Measurements from ENCODE around the gene C1QTNF1.

Gene C1QTNF1

GRCh38 chr17:79036181-79036580 lies 12.2 kb downstream of the C1QTNF1 start:
- peak overlapping the region; percentile 92 for H3K27ac ChIP-seq
- no peak for DNase-seq (ENCODE audit: low read depth, low spot score)

- peak; percentile 36 for DNase-seq (ENCODE audit: low read depth, low spot score)
- peak overlapping the region; percentile 92 for H3K27ac ChIP-seq
These were observed 12.6 kb downstream of the C1QTNF1 start for GRCh38 chr17:79036596-79036995.

DNA sequence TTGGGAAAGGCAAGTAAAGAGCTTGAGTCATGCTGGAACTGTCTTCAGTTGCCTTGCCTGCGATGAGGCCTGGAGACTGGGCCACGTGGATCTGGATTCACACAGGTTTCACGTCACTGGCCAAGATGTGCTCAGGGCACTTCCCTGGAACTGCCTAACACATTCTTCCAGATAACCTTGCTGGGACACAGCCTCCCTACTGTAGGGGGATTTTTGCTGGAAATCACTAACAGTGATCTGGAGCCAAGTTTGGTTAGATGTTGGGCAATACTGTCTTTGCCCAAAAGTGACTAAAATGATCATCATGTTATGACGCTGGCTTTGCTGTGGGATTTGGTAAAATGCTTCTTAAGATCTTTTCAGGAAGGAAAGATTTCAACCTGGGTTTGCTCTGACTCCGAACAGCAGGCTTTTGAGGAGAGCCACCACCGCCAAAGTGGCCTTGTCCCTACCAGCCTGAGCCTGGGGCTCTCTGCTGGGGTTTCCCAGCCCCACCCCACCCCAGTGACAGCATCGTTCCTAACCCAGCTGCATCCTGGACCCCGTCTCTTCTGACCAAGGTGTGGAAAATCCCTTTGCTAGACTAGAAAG lies 14.7 kb downstream of the C1QTNF1 start:
- H3K27ac ChIP-seq = peak overlapping the region; percentile 92
- peak; percentile 63 for DNase-seq (ENCODE audit: low read depth, low spot score)

- no peak for DNase-seq (ENCODE audit: low read depth, low spot score)
- peak overlapping the region; percentile 92 for H3K27ac ChIP-seq
These were observed 15.2 kb downstream of the C1QTNF1 start for GRCh38 chr17:79039171-79039570.

GRCh38 chr17:79039886-79040285 lies 15.9 kb downstream of the C1QTNF1 start:
- H3K27ac ChIP-seq = no peak overlapping the region
- no peak for DNase-seq (ENCODE audit: low read depth, low spot score)

- DNase-seq (ENCODE audit: low read depth, low spot score) = no peak
These were observed 17.1 kb downstream of the C1QTNF1 start for GRCh38 chr17:79041041-79041570.

GRCh38 chr17:79041723-79042420 lies 17.9 kb downstream of the C1QTNF1 start:
- H3K27ac ChIP-seq = no peak overlapping the region
- DNase-seq (ENCODE audit: low read depth, low spot score) = no peak

More at GRCh38 chr17:79041041-79041570, 17.1 kb downstream of the C1QTNF1 start:
- H3K27ac ChIP-seq = no peak overlapping the region

DNA sequence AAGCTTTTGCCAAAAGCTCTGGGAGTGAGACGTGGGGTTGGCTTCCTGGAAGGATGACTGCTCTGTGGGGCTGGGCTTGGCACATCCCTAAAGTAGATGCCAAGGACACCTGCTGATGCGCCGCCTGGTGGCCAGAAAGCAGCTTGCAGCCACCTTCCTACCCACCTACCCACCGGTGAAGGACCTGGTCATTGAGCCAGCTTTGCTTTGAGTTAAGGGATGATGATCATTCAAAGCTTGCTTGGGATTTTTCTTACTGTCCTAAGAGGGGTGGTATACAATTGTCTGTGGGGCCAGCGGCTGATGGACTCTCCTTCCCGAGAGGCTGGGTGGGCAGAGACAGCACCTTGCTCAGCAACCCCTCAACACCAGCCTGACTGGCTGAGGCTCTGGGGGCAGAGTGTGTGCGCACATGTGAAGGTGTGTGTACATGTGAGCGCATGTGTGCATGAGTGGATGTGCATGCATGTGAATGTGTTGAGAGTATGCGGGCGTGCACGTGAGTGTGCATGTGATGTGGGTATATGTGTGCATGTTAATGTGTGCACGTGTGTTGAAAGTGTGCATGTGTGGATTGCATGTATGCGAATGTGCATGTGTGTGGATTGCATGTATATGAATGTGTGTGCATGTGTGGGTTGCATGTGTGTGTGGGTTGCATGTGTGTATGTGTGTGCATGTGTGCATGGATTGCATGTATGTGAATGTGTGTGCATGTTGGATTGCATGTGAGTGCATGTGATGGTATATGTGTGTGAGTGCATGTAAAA lies 18.6 kb downstream of the C1QTNF1 start:
- no peak for DNase-seq (ENCODE audit: low read depth, low spot score)
- H3K27ac ChIP-seq = no peak overlapping the region

DNA sequence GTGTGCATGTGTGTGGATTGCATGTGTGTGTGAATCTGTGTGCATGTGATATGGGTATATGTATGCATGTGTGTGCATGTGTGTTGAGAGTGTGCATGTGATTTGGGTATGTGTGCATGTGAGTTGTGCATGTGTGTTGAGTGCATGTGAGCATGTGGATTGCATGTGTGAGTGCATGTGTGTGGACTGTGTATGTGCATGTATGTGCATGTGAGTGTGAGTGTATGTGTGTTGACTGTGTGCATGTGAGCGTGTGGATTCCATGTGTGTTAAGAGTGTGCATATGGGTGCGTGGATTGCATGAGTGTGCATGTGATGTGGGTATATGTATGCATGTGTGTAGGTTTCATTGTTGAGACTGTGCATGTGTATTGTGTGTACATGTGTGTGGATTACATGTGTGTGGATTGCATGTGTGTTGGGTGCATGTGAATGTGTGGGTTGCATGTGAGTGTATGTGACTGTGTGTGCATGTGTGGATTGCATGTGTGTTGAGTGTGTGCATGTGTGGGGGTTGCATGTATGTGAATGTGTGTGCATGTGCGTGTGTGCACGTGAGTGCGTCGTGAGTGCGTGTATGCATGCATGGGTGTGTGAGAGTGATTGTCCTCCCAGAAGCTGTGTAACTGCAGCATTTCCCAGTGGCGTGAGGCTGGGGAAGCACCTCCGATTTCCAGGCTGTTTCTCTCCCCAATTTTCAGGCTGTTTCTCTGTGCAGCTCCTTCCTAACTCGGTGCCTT lies 19.4 kb downstream of the C1QTNF1 start:
- no peak overlapping the region for H3K27ac ChIP-seq
- no peak for DNase-seq (ENCODE audit: low read depth, low spot score)

DNA sequence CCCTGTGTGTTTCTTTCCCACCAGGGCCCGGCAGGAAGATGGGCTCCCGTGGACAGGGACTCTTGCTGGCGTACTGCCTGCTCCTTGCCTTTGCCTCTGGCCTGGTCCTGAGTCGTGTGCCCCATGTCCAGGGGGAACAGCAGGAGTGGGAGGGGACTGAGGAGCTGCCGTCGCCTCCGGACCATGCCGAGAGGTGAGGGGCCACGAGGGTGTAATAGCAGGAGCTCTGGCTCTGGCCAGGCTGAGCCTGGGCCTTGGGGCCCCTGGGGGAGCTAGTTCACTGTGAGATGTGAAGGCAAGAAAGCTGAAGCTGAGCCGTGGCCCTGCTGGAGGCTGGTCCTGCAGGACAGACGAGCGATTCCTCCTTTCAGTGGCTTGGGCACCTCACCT lies 20.0 kb downstream of the C1QTNF1 start:
- no peak overlapping the region for H3K27ac ChIP-seq
- no peak for DNase-seq (ENCODE audit: low read depth, low spot score)

GRCh38 chr17:79044462-79044861 lies 20.5 kb downstream of the C1QTNF1 start:
- DNase-seq (ENCODE audit: low read depth, low spot score) = no peak
- no peak overlapping the region for H3K27ac ChIP-seq

- no peak overlapping the region for H3K27ac ChIP-seq
- DNase-seq (ENCODE audit: low read depth, low spot score) = no peak
These were observed 21.2 kb downstream of the C1QTNF1 start for GRCh38 chr17:79045001-79045729.

- DNase-seq (ENCODE audit: low read depth, low spot score) = no peak
- no peak overlapping the region for H3K27ac ChIP-seq
These were observed 21.9 kb downstream of the C1QTNF1 start for GRCh38 chr17:79045842-79046196.

- DNase-seq (ENCODE audit: low read depth, low spot score) = no peak
- H3K27ac ChIP-seq = no peak overlapping the region
These were observed 22.4 kb downstream of the C1QTNF1 start for GRCh38 chr17:79046197-79046915.

DNA sequence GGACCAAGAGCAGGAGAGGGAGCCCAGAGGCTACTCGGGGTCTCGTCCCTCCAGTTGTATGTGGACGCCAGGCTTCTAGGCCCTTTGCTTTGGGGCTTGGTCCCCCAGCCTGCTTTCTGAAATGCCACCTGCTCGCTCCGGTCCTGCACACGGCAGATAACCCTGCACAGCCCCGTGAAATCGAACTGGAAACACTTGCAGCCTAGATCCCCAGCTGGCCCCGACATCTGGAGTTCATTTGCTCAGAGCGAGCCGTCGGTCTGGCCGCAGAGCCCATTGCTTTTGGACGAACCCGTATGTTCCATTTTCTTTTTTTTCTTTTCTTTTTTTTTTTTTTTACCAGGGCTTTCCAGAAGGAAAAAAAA lies 22.9 kb downstream of the C1QTNF1 start:
- no peak overlapping the region for H3K27ac ChIP-seq
- no peak for DNase-seq (ENCODE audit: low read depth, low spot score)

DNA sequence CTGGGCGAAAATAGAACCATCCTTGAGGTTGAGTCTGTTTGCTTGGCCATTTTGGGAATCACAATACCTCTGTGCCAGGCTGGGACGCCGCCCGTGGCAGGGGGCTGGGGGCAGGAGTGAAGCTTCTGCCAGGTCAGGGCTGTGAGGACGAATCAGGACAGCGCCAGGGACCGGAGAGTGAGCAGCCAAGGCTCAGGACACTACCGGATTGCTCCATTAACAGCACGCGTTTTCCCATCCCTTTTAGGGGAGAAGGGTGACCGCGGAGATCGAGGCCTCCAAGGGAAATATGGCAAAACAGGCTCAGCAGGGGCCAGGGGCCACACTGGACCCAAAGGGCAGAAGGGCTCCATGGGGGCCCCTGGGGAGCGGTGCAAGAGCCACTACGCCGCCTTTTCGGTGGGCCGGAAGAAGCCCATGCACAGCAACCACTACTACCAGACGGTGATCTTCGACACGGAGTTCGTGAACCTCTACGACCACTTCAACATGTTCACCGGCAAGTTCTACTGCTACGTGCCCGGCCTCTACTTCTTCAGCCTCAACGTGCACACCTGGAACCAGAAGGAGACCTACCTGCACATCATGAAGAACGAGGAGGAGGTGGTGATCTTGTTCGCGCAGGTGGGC lies 23.4 kb downstream of the C1QTNF1 start:
- no peak overlapping the region for H3K27ac ChIP-seq
- no peak for DNase-seq (ENCODE audit: low read depth, low spot score)

DNA sequence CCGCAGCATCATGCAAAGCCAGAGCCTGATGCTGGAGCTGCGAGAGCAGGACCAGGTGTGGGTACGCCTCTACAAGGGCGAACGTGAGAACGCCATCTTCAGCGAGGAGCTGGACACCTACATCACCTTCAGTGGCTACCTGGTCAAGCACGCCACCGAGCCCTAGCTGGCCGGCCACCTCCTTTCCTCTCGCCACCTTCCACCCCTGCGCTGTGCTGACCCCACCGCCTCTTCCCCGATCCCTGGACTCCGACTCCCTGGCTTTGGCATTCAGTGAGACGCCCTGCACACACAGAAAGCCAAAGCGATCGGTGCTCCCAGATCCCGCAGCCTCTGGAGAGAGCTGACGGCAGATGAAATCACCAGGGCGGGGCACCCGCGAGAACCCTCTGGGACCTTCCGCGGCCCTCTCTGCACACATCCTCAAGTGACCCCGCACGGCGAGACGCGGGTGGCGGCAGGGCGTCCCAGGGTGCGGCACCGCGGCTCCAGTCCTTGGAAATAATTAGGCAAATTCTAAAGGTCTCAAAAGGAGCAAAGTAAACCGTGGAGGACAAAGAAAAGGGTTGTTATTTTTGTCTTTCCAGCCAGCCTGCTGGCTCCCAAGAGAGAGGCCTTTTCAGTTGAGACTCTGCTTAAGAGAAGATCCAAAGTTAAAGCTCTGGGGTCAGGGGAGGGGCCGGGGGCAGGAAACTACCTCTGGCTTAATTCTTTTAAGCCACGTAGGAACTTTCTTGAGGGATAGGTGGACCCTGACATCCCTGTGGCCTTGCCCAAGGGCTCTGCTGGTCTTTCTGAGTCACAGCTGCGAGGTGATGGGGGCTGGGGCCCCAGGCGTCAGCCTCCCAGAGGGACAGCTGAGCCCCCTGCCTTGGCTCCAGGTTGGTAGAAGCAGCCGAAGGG lies 24.2 kb downstream of the C1QTNF1 start:
- no peak overlapping the region for H3K27ac ChIP-seq
- no peak for DNase-seq (ENCODE audit: low read depth, low spot score)
